ENCODE measurements around the gene VMA21. TPM values are rescaled to one million over a fixed set of nuclear protein-coding genes. Genes with fewer than 3 reads are reported as not detected.

Gene VMA21
- total RNA-seq, 1 donor from 2014 or later: 30.4 TPM

GRCh38 chrX:151419782-151420181 lies 22.8 kb downstream of the VMA21 start:
- H3K27me3 Mint-ChIP-seq (ENCODE audit: low read depth): no peaks in the 10 kb centered on the region
- TF ChIP-seq CTCF (IDR thresholded peaks at IDR 0.05; ENCODE audit: unreplicated experiment): no peak
- H3K36me3 Mint-ChIP-seq: no peaks in the 10 kb centered on the region
- no peak for DNase-seq (ENCODE audit: low spot score in 2 of 2, unreplicated experiment in 2 of 2)
- no peak overlapping the region for H3K27ac Mint-ChIP-seq
- no peak overlapping the region for H3K4me3 Mint-ChIP-seq
- peaks cover 14% of the 10 kb centered on the region for H3K4me1 Mint-ChIP-seq
- H3K9me3 Mint-ChIP-seq: peaks cover 49% of the 10 kb centered on the region

- no peak overlapping the region for H3K4me3 Mint-ChIP-seq
- DNase-seq (ENCODE audit: low spot score in 2 of 2, unreplicated experiment in 2 of 2): no peak
- no peak for TF ChIP-seq CTCF (IDR thresholded peaks at IDR 0.05; ENCODE audit: unreplicated experiment)
- H3K9me3 Mint-ChIP-seq: peaks cover 16% of the 10 kb centered on the region
- H3K27ac Mint-ChIP-seq: no peak overlapping the region
- no peaks in the 10 kb centered on the region for H3K27me3 Mint-ChIP-seq (ENCODE audit: low read depth)
- peaks cover 6% of the 10 kb centered on the region for H3K4me1 Mint-ChIP-seq
- H3K36me3 Mint-ChIP-seq: no peaks in the 10 kb centered on the region
Measured at GRCh38 chrX:151424505-151424904, 27.5 kb downstream of the VMA21 start.

GRCh38 chrX:151448509-151448908 lies 51.5 kb downstream of the VMA21 start:
- no peaks in the 10 kb centered on the region for H3K27me3 Mint-ChIP-seq (ENCODE audit: low read depth)
- H3K9me3 Mint-ChIP-seq: peaks cover 47% of the 10 kb centered on the region
- no peak overlapping the region for H3K4me3 Mint-ChIP-seq
- TF ChIP-seq CTCF (IDR thresholded peaks at IDR 0.05; ENCODE audit: unreplicated experiment): no peak
- H3K27ac Mint-ChIP-seq: no peak overlapping the region
- H3K36me3 Mint-ChIP-seq: no peaks in the 10 kb centered on the region
- H3K4me1 Mint-ChIP-seq: no peaks in the 10 kb centered on the region
- no peak for DNase-seq (ENCODE audit: low spot score in 2 of 2, unreplicated experiment in 2 of 2)

GRCh38 chrX:151458824-151459223 lies 61.8 kb downstream of the VMA21 start:
- Mint-ChIP-seq H3K9me3 (peaks cover 38% of the 10 kb centered on the region), H3K4me1 (no peaks in the 10 kb centered on the region), H3K27me3 (ENCODE audit: low read depth) (no peaks in the 10 kb centered on the region), H3K4me3 (no peak overlapping the region), H3K36me3 (no peaks in the 10 kb centered on the region), H3K27ac (no peak overlapping the region)
- TF ChIP-seq CTCF (IDR thresholded peaks at IDR 0.05; ENCODE audit: unreplicated experiment): no peak
- DNase-seq (ENCODE audit: low spot score in 2 of 2, unreplicated experiment in 2 of 2): no peak

Other genes starting within 250 kb of the VMA21 start
- 0.25 to 0.65 TPM (median 0.64 TPM) in 3 replicates for gene GPR50, start 220.6 kb upstream of the VMA21 start, total RNA-seq
- gene PASD1, start 166.5 kb downstream of the VMA21 start, total RNA-seq: not detected in 3 replicates